ENCODE results near the gene THAP8. TPM values are rescaled to one million over a fixed set of nuclear protein-coding genes. Genes with fewer than 3 reads are reported as not detected.
"Not testable (repeated sequence)": the region's sequence is repeated elsewhere in the genome, so short reads cannot be mapped to it uniquely, and the experiment has no call there.

THAP8 gene
- total and polyA plus RNA-seq, 11 donors: 2.3 to 7.3 (median 4.9) TPM

DNA sequence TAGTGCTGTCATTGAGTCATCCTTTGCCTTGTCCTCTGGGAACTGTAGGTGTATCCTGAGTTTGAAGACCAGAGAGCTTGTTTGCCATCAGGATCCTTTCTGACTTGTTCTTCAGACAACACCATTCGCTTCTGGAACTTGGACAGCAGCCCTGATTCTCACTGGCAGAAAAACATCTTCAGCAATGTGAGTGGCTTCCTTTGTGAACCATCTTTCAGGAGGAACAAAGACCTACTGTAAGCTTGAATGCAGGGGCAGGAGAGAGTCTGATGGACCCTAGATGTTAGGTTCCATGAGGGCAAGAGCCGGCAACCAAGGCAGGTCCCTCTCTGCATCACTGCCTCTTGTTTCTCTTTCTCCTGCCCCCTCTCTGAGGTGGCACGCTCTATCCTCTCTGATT, 27.3 kb upstream of the THAP8 start:
- intact Hi-C loops (cut with DNase I): no loop called here
- Histone ChIP-seq H3K36me3 (peaks cover 0 to 30% (median 0%) of the 10 kb centered on the region in 9 donors), H3K4me1 (peaks cover 0 to 3% (median 0%) of the 10 kb centered on the region in 12 donors), H3K27ac (no peak overlapping the region), H3K9me3 (no peaks in the 10 kb centered on the region), H3K27me3 (no peaks in the 10 kb centered on the region), H3K4me3 (no peak overlapping the region)
- ATAC-seq: no peak
- no peak for DNase-seq
- TF ChIP-seq CTCF (IDR thresholded peaks at IDR 0.05) (no peak), POLR2A (IDR thresholded peaks at IDR 0.05) (no peak)
- 60 to 75% (median 68%) methylated on average over 3 of the region's 3 CpGs for WGBS, 4 donors

- WGBS, 4 donors: 93 to 97% (median 95%) methylated on average over 3 of the region's 3 CpGs
- H3K9me3 ChIP-seq: no peaks in the 10 kb centered on the region
- no peak for ATAC-seq
- TF ChIP-seq POLR2A (IDR thresholded peaks at IDR 0.05) (no peak), CTCF (IDR thresholded peaks at IDR 0.05) (no peak)
- intact Hi-C loops (cut with DNase I): no loop called here
- no peaks in the 10 kb centered on the region for H3K27me3 ChIP-seq
- H3K4me1 ChIP-seq: peaks cover 0 to 3% (median 0%) of the 10 kb centered on the region in 12 donors
- no peak overlapping the region for H3K27ac ChIP-seq
- no peak overlapping the region for H3K4me3 ChIP-seq
- peaks cover 0 to 30% (median 0%) of the 10 kb centered on the region in 9 donors for H3K36me3 ChIP-seq
- no peak for DNase-seq
These were observed 25.4 kb upstream of the THAP8 start for GRCh38 chr19:36079389-36079945.

DNA sequence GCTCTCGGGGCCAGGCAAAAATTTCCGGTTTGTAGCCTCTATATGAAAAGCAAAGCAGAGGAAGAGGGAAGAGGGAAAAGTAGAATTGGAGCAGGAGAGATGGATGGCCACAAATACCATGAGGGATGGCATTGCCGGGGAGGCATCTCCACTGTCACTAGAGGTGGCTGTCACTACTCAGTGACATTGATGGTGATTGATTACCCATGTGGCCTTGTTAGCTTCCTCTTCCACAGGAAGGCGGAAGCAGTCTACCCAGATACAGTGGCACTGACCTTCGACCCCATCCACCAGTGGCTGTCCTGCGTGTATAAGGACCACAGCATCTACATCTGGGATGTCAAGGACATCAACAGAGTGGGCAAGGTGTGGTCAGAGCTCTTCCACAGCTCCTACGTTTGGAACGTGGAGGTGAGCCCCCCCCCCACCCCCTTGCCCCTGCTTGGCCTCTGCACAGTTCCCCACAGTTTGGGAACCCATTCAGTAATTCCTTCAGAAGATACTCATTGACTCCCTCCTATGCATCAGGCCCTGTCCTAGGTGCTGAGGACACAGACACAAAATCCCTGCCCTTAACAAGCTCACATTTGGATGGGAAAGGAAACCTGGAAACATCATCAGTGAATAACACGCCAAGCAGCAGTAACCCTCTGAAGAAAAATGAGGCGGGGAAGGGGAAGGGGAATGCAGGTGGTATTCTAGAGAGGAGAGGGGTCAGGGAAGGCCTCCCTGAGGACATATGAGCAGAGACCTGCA, 19.2 kb upstream of the THAP8 start:
- Histone ChIP-seq H3K36me3 (peaks cover 0 to 3% (median 0%) of the 10 kb centered on the region in 9 donors), H3K4me1 (no peaks in the 10 kb centered on the region), H3K4me3 (no peak overlapping the region), H3K27me3 (no peaks in the 10 kb centered on the region), H3K27ac (no peak overlapping the region), H3K9me3 (no peaks in the 10 kb centered on the region)
- intact Hi-C loops (cut with DNase I): no loop called here
- no peak for ATAC-seq
- 85 to 90% (median 88%) methylated on average over 10 of the region's 10 CpGs for WGBS, 4 donors
- TF ChIP-seq CTCF (IDR thresholded peaks at IDR 0.05) (no peak), POLR2A (IDR thresholded peaks at IDR 0.05) (no peak)
- no peak for DNase-seq

- TF ChIP-seq CTCF (IDR thresholded peaks at IDR 0.05) (no peak), POLR2A (IDR thresholded peaks at IDR 0.05) (no peak)
- Histone ChIP-seq H3K9me3 (no peaks in the 10 kb centered on the region), H3K27ac (no peak overlapping the region), H3K36me3 (peaks cover 0 to 3% (median 0%) of the 10 kb centered on the region in 9 donors), H3K4me1 (no peaks in the 10 kb centered on the region), H3K4me3 (no peak overlapping the region), H3K27me3 (no peaks in the 10 kb centered on the region)
- intact Hi-C loops (cut with DNase I): no loop called here
- 66 to 80% (median 77%) methylated on average over 8 of the region's 8 CpGs for WGBS, 4 donors
- ATAC-seq (no peak), DNase-seq (no peak)
These were observed 18.0 kb upstream of the THAP8 start for GRCh38 chr19:36072081-36072480.

GRCh38 chr19:36068810-36069499, 14.9 kb upstream of the THAP8 start:
- not testable (repeated sequence) for H3K9me3 ChIP-seq, H3K27ac ChIP-seq, H3K36me3 ChIP-seq, DNase-seq, ATAC-seq, H3K27me3 ChIP-seq, H3K4me3 ChIP-seq, H3K4me1 ChIP-seq
- intact Hi-C loops (cut with DNase I): loop anchor here in 1 of 10 donors (5.0 kb wide), 1 partner anchor 33 kb away; no protein-coding TSS in a partner anchor
- 97 to 99% (median 98%) methylated on average over 17 to 54 of the region's 57 CpGs for WGBS, 4 donors
